Esophagus muscularis mucosa (tissue), 4 donors: ENCODE results near the gene GEMIN8. TPM values are rescaled to one million over a fixed set of nuclear protein-coding genes. Genes with fewer than 3 reads are reported as not detected.

Source experiments
- DNase-seq: peaks from one replicate; pipeline ENCODE4 v3.0.0-alpha.2; 2017; ENCODE audit errors: extremely low spot score
- H3K27ac ChIP-seq, 4 donors: fragments of 200-600 bp; sonication (generic); replicated peaks in 1 of 4; 1 replicate in 3 of 4; 2 replicates in 1 of 4; pipeline ENCODE4 v1.5.1; 2016 to 2019; ENCODE audit warnings: mild to moderate bottlenecking in 1 of 4
- H3K27me3 ChIP-seq, 4 donors: fragments of 200-600 bp; sonication (generic); one replicate each; pipeline versions ENCODE4 v1.5.1 to v1.6.0; 2016 to 2019
- H3K36me3 ChIP-seq, 4 donors: fragments of 200-600 bp; sonication (generic); one replicate each; pipeline ENCODE4 v1.5.1; 2016 to 2019
- H3K4me1 ChIP-seq, 4 donors: fragments of 200-600 bp; sonication (generic); one replicate each; pipeline ENCODE4 v1.5.1; 2016 to 2019
- H3K4me3 ChIP-seq, 4 donors: fragments of 200-600 bp; sonication (generic); 1 replicate in 2 of 4; 2 replicates in 2 of 4; pipeline ENCODE4 v1.5.1; 2016 to 2019; ENCODE audit warnings: mild to moderate bottlenecking in 4 of 4, moderate library complexity in 1 of 4
- H3K9me3 ChIP-seq, 4 donors: fragments of 200-600 bp; sonication (generic); 1 replicate in 3 of 4; 2 replicates in 1 of 4; pipeline ENCODE4 v1.5.1; 2016 to 2019
- EP300 ChIP-seq: sonication (generic); formaldehyde crosslinking; IDR thresholded peaks from one replicate; pipeline ENCODE4 v1.6.1; 2017; ENCODE audit warnings: antibody characterized with exemption
- POLR2A ChIP-seq: fragments of 450-650 bp; IDR thresholded peaks from one replicate; pipeline ENCODE4 v1.6.1; 2017; ENCODE audit warnings: antibody characterized with exemption, moderate library complexity, mild to moderate bottlenecking, low read depth
- POLR2AphosphoS5 ChIP-seq, 2 donors: sonication (generic); formaldehyde crosslinking; IDR thresholded peaks; one replicate each; pipeline ENCODE4 v1.6.1; 2017; ENCODE audit warnings: antibody characterized with exemption in 2 of 2
- WGBS: methylation state at CpG from one replicate; pipeline ENCODE4 v1.1.5; 2018; 5-methylcytosine and 5-hydroxymethylcytosine counted together
- intact Hi-C: fragments of 100-400 bp; cut with DNase I; formaldehyde crosslinking; loops from one replicate; pipeline ENCODE4 v1.15.1; 2023
- total RNA-seq, 4 donors: library from RNA; depleted of rRNA; stranded (reverse); fragments of >200 nt; gene quantifications; one replicate each; pipeline versions ENCODE4 v1.1.0 to v1.2.1, GENCODE V29; 2016
- TF ChIP-seq, protein P1 (sequence below), 3 experiments: fragments of 200-600 bp in 2 of 3; fragments of 450-650 bp in 1 of 3; sonication (generic) in 2 of 3; IDR thresholded peaks; one replicate each; pipeline ENCODE4 v1.5.1; 2017 to 2019; ENCODE audit warnings: antibody characterized with exemption in 3 of 3, mild to moderate bottlenecking in 2 of 3, moderate library complexity in 1 of 3

GEMIN8 gene
- total RNA-seq, 4 donors from 2014 or later = 14.4 to 31.0 (median 25.3) TPM

DNA sequence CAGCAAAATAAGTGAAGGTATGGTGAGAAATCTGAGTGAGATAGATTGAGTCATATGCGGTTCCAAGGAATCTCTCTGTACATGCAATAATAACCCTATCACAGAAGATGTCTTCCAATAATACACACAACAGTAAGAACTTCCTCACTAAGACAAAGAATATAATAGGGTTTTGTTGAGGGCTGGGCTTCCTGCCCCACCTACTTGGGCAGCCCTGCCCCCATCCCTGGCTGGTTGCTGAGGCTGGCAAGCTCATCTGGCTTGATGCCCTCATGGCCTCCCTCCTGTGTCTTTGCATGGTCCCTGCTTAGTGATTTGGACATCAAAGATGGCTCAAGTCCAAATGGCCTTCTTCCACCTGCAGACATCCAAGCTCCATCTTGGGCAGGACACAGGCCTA is 2.7 kb downstream of the GEMIN8 start:
- Histone ChIP-seq H3K4me1 (peaks cover 13 to 23% (median 20%) of the 10 kb centered on the region in 4 donors), H3K9me3 (no peaks in the 10 kb centered on the region), H3K4me3 (no peak overlapping the region), H3K27ac (peak overlapping the region in 1 of 4 donors; percentile 39), H3K27me3 (no peaks in the 10 kb centered on the region), H3K36me3 (no peaks in the 10 kb centered on the region)
- intact Hi-C loops = no loop called here
- WGBS = 73% methylated on average over 1 of the region's 1 CpG
- TF ChIP-seq, protein P1, sequence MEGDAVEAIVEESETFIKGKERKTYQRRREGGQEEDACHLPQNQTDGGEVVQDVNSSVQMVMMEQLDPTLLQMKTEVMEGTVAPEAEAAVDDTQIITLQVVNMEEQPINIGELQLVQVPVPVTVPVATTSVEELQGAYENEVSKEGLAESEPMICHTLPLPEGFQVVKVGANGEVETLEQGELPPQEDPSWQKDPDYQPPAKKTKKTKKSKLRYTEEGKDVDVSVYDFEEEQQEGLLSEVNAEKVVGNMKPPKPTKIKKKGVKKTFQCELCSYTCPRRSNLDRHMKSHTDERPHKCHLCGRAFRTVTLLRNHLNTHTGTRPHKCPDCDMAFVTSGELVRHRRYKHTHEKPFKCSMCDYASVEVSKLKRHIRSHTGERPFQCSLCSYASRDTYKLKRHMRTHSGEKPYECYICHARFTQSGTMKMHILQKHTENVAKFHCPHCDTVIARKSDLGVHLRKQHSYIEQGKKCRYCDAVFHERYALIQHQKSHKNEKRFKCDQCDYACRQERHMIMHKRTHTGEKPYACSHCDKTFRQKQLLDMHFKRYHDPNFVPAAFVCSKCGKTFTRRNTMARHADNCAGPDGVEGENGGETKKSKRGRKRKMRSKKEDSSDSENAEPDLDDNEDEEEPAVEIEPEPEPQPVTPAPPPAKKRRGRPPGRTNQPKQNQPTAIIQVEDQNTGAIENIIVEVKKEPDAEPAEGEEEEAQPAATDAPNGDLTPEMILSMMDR (IDR thresholded peaks at IDR 0.05) = no peak
- TF ChIP-seq POLR2AphosphoS5 (IDR thresholded peaks at IDR 0.05) = no peak
- TF ChIP-seq POLR2A = no peak
- no peak for TF ChIP-seq EP300
- DNase-seq = no peak

DNA sequence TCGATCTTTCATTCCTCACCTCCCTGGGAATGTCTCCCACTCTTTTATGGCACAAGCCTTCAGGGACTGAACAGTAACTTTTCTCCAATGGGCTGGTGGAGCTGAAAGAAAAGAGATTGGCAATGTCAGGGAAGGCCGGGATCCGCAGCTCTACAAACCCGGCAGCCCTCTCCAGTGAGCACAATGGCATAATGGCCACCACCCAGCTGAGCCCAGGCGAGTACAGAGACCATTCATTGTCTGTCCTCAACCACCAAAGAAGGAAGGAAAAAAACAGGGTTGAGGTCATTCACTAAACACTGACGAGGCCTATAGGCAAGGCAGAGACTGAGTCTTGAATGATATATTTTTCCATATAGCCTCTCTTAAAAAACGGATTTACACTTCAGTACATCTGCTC is 3.6 kb downstream of the GEMIN8 start:
- DNase-seq = no peak
- no peak overlapping the region for H3K4me3 ChIP-seq
- H3K27ac ChIP-seq = no peak overlapping the region
- H3K4me1 ChIP-seq = peaks cover 11 to 23% (median 20%) of the 10 kb centered on the region in 4 donors
- no peaks in the 10 kb centered on the region for H3K27me3 ChIP-seq
- H3K36me3 ChIP-seq = no peaks in the 10 kb centered on the region
- 88% methylated on average over 7 of the region's 7 CpGs for WGBS
- TF ChIP-seq, protein P1 (IDR thresholded peaks at IDR 0.05) = no peak
- TF ChIP-seq POLR2AphosphoS5 (IDR thresholded peaks at IDR 0.05) (no peak), POLR2A (no peak), EP300 (no peak)
- intact Hi-C loops = no loop called here
- no peaks in the 10 kb centered on the region for H3K9me3 ChIP-seq

DNA sequence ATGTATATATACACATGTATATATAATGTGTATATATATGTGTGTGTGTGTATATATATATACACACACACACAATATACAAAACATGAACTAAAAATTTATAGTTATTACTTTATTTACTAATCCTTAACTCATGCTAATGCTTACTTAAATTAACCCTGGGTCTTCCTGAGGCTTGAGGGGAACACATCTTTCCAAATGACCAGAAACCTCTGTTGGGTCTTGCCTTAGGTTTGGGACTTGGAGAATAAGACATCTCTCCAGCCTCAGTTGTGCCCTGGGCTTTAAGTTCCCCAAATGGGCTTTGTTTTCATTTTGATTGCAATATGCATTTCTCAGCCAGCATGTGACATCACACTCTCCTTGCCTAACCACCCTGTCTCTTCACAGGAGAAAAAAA is 7.7 kb downstream of the GEMIN8 start:
- Histone ChIP-seq H3K27ac (no peak overlapping the region), H3K9me3 (no peaks in the 10 kb centered on the region), H3K27me3 (no peaks in the 10 kb centered on the region), H3K4me1 (peaks cover 0 to 1% (median under 1%) of the 10 kb centered on the region in 4 donors), H3K36me3 (peaks cover 0 to 26% (median 13%) of the 10 kb centered on the region in 4 donors), H3K4me3 (no peak overlapping the region)
- TF ChIP-seq POLR2AphosphoS5 (IDR thresholded peaks at IDR 0.05) (no peak), POLR2A (no peak), EP300 (no peak)
- TF ChIP-seq, protein P1 (IDR thresholded peaks at IDR 0.05) = no peak
- no peak for DNase-seq
- intact Hi-C loops = no loop called here

DNA sequence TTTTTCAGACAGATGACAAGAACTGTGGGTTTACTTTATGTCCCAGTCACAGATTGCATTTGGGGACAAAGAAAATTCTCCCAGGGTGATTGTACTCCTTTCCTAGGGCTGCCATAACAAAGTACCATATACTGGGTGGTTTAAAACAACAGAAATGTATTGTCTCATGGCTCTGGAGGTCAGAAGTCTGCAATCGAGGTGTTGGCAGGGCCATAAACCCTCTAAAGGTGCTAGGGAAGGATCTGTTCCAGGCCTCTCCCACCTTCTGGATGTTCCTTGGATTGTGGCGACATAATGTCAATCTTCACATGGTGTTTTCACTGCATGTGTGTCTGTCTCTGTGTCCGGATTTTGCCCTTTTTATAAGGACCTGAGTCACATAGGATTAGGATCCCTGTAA is 12.3 kb downstream of the GEMIN8 start:
- TF ChIP-seq POLR2A (no peak), POLR2AphosphoS5 (IDR thresholded peaks at IDR 0.05) (no peak), EP300 (no peak)
- TF ChIP-seq, protein P1 (IDR thresholded peaks at IDR 0.05) = no peak
- Histone ChIP-seq H3K36me3 (peaks cover 0 to 26% (median 14%) of the 10 kb centered on the region in 4 donors), H3K27me3 (no peaks in the 10 kb centered on the region), H3K9me3 (no peaks in the 10 kb centered on the region), H3K27ac (no peak overlapping the region), H3K4me1 (no peaks in the 10 kb centered on the region), H3K4me3 (no peak overlapping the region)
- WGBS = 89% methylated on average over 3 of the region's 3 CpGs
- no peak for DNase-seq
- intact Hi-C loops = no loop called here

DNA sequence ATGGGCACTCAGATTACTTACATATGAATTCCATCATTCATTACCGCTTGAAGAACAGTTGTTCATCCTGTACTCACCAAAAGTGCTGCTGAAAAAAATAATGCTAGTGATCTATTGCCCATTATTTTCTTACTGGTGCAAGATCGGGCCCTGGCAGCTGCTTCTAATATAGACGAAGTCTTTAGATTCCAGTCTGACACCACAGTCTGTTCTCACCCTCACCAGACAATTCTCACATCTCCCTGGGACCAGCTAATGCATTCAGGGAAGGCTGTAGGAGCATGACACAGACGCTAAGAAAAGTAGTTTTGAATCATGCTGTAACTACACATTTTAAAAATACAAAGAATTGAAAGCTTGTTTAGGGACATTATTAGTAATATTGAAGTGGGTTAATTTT is 13.8 kb downstream of the GEMIN8 start:
- Histone ChIP-seq H3K27ac (peak overlapping the region in 1 of 4 donors; percentile 33), H3K9me3 (no peaks in the 10 kb centered on the region), H3K36me3 (peaks cover 0 to 26% (median 14%) of the 10 kb centered on the region in 4 donors), H3K4me1 (no peaks in the 10 kb centered on the region), H3K27me3 (no peaks in the 10 kb centered on the region), H3K4me3 (no peak overlapping the region)
- intact Hi-C loops = no loop called here
- no peak for DNase-seq
- no peak for TF ChIP-seq EP300
- WGBS = 88% methylated on average over 4 of the region's 4 CpGs
